ENCODE results near the gene SMYD2.

GRCh38 chr1:214372092-214372491, 91.1 kb downstream of the SMYD2 start:
- TF ChIP-seq FOXP2 (optimal IDR thresholded peaks at IDR 0.05; ENCODE audit: borderline replicate concordance, extremely low read depth, extremely low read length, insufficient read depth) = no peak
- TF ChIP-seq TAF1 (IDR thresholded peaks at IDR 0.05; ENCODE audit: borderline replicate concordance, insufficient read depth, low read length) = no peak
- no peak for TF ChIP-seq POLR2AphosphoS5 (IDR thresholded peaks at IDR 0.05; ENCODE audit: low read depth, low read length)
